HEK293T (cell line): Measurements from ENCODE around the gene RBBP8.

Source experiments
- ARNT ChIP-seq: fragments of 450-650 bp; IDR thresholded peaks from 2 replicates; pipeline ENCODE4 v1.6.1; 2017; ENCODE audit warnings: mild to moderate bottlenecking
- ELF4 ChIP-seq: fragments of 450-650 bp; IDR thresholded peaks from 2 replicates; pipeline ENCODE4 v1.6.1; 2017; ENCODE audit warnings: antibody characterized with exemption
- FOXA1 ChIP-seq: fragments of 450-650 bp; IDR thresholded peaks from 2 replicates; pipeline ENCODE4 v1.6.1; 2016; ENCODE audit warnings: mild to moderate bottlenecking
- FOXM1 ChIP-seq: fragments of 450-650 bp; IDR thresholded peaks from 2 replicates; pipeline ENCODE4 v1.6.1; 2017; ENCODE audit warnings: mild to moderate bottlenecking, borderline replicate concordance
- HDGF ChIP-seq: fragments of 450-650 bp; IDR thresholded peaks from 2 replicates; pipeline ENCODE4 v1.6.1; 2017; ENCODE audit warnings: antibody characterized with exemption, borderline replicate concordance
- SP1 ChIP-seq: fragments of 450-650 bp; IDR thresholded peaks from 2 replicates; pipeline ENCODE4 v1.6.1; 2017
- SUZ12 ChIP-seq: fragments of 450-650 bp; IDR thresholded peaks from 2 replicates; pipeline ENCODE4 v1.6.1; 2016; ENCODE audit warnings: mild to moderate bottlenecking
- TARDBP ChIP-seq: fragments of 450-650 bp; IDR thresholded peaks from 2 replicates; pipeline ENCODE4 v1.6.1; 2016
- TF ChIP-seq, protein P1 (sequence below): fragments of 450-650 bp; IDR thresholded peaks from 2 replicates; pipeline ENCODE4 v1.6.1; 2016

GRCh38 chr18:23057096-23057495 is 124.0 kb downstream of the RBBP8 start:
- TF ChIP-seq, protein P1, sequence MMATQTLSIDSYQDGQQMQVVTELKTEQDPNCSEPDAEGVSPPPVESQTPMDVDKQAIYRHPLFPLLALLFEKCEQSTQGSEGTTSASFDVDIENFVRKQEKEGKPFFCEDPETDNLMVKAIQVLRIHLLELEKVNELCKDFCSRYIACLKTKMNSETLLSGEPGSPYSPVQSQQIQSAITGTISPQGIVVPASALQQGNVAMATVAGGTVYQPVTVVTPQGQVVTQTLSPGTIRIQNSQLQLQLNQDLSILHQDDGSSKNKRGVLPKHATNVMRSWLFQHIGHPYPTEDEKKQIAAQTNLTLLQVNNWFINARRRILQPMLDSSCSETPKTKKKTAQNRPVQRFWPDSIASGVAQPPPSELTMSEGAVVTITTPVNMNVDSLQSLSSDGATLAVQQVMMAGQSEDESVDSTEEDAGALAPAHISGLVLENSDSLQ: no peak
- no peak for TF ChIP-seq HDGF
- TF ChIP-seq ARNT: no peak
- TF ChIP-seq FOXA1: no peak
- no peak for TF ChIP-seq TARDBP
- no peak for TF ChIP-seq ELF4
- TF ChIP-seq FOXM1: no peak
- TF ChIP-seq SUZ12: no peak
- TF ChIP-seq SP1: no peak
